Loucy (cell line): ENCODE data around the gene ZSWIM5.

Source experiments
- EZH2phosphoT487 ChIP-seq: fragments of 200-600 bp; IDR thresholded peaks from 2 replicates; pipeline ENCODE4 v1.6.1; 2018; ENCODE audit warnings: antibody characterized with exemption, mild to moderate bottlenecking, moderate library complexity, borderline replicate concordance
- TF ChIP-seq, protein P1 (sequence below): fragments of 200-600 bp; sonication (generic); conservative IDR thresholded peaks from 2 replicates; pipeline ENCODE4 v1.5.1; 2014; ENCODE audit warnings: mild to moderate bottlenecking, antibody characterized with exemption, low read length

DNA sequence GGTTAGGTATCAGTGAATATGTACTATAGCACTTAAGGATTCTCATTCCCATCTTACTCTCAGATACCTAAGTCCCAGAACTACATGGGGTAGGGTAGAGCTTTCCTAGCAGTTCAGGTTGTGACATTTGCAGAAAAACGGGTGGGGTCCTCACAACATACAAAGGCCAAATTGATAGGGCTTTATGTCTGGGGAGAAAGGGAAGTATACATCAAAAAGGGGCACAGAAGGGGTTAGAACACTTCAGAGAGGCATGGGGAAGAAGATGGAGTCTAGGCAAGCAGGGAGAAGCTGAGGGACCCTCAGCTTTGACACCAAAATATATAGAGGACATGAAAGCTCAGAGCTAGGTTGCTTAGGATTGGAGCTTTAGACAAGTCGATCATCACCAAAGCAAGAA, 190.7 kb downstream of the ZSWIM5 start:
- TF ChIP-seq, protein P1, sequence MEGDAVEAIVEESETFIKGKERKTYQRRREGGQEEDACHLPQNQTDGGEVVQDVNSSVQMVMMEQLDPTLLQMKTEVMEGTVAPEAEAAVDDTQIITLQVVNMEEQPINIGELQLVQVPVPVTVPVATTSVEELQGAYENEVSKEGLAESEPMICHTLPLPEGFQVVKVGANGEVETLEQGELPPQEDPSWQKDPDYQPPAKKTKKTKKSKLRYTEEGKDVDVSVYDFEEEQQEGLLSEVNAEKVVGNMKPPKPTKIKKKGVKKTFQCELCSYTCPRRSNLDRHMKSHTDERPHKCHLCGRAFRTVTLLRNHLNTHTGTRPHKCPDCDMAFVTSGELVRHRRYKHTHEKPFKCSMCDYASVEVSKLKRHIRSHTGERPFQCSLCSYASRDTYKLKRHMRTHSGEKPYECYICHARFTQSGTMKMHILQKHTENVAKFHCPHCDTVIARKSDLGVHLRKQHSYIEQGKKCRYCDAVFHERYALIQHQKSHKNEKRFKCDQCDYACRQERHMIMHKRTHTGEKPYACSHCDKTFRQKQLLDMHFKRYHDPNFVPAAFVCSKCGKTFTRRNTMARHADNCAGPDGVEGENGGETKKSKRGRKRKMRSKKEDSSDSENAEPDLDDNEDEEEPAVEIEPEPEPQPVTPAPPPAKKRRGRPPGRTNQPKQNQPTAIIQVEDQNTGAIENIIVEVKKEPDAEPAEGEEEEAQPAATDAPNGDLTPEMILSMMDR, result no peak
- no peak for TF ChIP-seq EZH2phosphoT487
